Upper lobe of left lung (tissue), 6 donors: Measurements from ENCODE around the gene MAML1. TPM values are rescaled to one million over a fixed set of nuclear protein-coding genes. Genes with fewer than 3 reads are reported as not detected.
A peak's percentile ranks its signal among the peaks of the same experiment; 100 is the strongest.

Source experiments
- ATAC-seq, 2 donors: fragments of 200-7000 bp; cut with Tn5 transposase; one replicate each; pipeline ENCODE4 v1.9.1; 2022; ENCODE audit warnings: mild to moderate bottlenecking in 2 of 2, moderate library complexity in 2 of 2; ENCODE audit not compliant: low FRiP score in 2 of 2
- DNase-seq, 2 donors: peaks; one replicate each; pipeline ENCODE4 v3.0.0-alpha.2; 2019 to 2020
- H3K27ac ChIP-seq, 4 donors: fragments of 200-600 bp; sonication (generic); one replicate each; pipeline ENCODE4 v1.5.1; 2016 to 2019
- H3K27me3 ChIP-seq, 4 donors: fragments of 200-600 bp; sonication (generic); one replicate each; pipeline ENCODE4 v1.5.1; 2017 to 2019
- H3K36me3 ChIP-seq, 4 donors: fragments of 200-600 bp; sonication (generic); one replicate each; pipeline ENCODE4 v1.5.1; 2016 to 2019
- H3K4me1 ChIP-seq, 4 donors: fragments of 200-600 bp; sonication (generic); one replicate each; pipeline ENCODE4 v1.5.1; 2018 to 2019
- H3K4me3 ChIP-seq, 4 donors: fragments of 200-600 bp; sonication (generic); one replicate each; pipeline ENCODE4 v1.5.1; 2017 to 2019; ENCODE audit warnings: mild to moderate bottlenecking in 2 of 4, moderate library complexity in 1 of 4
- H3K9me3 ChIP-seq, 4 donors: fragments of 200-600 bp; sonication (generic); one replicate each; pipeline ENCODE4 v1.5.1; 2018 to 2019
- CTCF ChIP-seq, 6 experiments: fragments of 450-650 bp in 4 of 6; fragments of 200-600 bp in 2 of 6; sonication (generic) in 2 of 6; IDR thresholded peaks; one replicate each; pipeline ENCODE4 v1.5.1; 2016 to 2019; ENCODE audit warnings: antibody characterized with exemption in 6 of 6
- EP300 ChIP-seq, 4 donors: sonication (generic); formaldehyde crosslinking; IDR thresholded peaks; one replicate each; pipeline ENCODE4 v1.5.1; 2017; ENCODE audit warnings: antibody characterized with exemption in 4 of 4, control low read depth in 2 of 4
- POLR2A ChIP-seq, 4 donors: fragments of 450-650 bp; IDR thresholded peaks; one replicate each; pipeline ENCODE4 v1.5.1; 2016 to 2017; ENCODE audit warnings: antibody characterized with exemption in 4 of 4, mild to moderate bottlenecking in 2 of 4
- POLR2AphosphoS5 ChIP-seq, 2 donors: sonication (generic); formaldehyde crosslinking; IDR thresholded peaks; one replicate each; pipeline ENCODE4 v1.5.1; 2017; ENCODE audit warnings: antibody characterized with exemption in 2 of 2
- WGBS, 2 donors: methylation state at CpG; one replicate each; pipeline ENCODE4 v1.1.5; 2017 to 2018; 5-methylcytosine and 5-hydroxymethylcytosine counted together
- total RNA-seq, 6 donors: library from RNA; depleted of rRNA in 4 of 6; stranded (reverse); fragments of >200 nt in 4 of 6; gene quantifications; one replicate each; pipeline versions ENCODE4 v1.1.0 to v1.2.1, GENCODE V29; 2016 to 2021
- donor health status: DM: no; HTN: no; CAD: no; lungs with moderate emphysema.
- donor health status: DM: no; HTN: yes; CAD: no; lungs with severe emphysema.

Gene MAML1
- total RNA-seq, 6 donors from 2014 or later, result 22.5 to 59.7 (median 26.7) TPM

GRCh38 chr5:179753971-179754370 is 21.3 kb downstream of the MAML1 start:
- peak in 1 of 2 donors; percentile 74 for DNase-seq
- 67 to 89% methylated on average over 5 of the region's 5 CpGs for WGBS, 2 donors

GRCh38 chr5:179755022-179755421 is 22.4 kb downstream of the MAML1 start:
- TF ChIP-seq EP300 (IDR thresholded peaks at IDR 0.05) (no peak), POLR2AphosphoS5 (IDR thresholded peaks at IDR 0.05) (no peak), CTCF (IDR thresholded peaks at IDR 0.05) (no peak), POLR2A (IDR thresholded peaks at IDR 0.05) (no peak)
- DNase-seq (no peak), ATAC-seq (no peak)
- H3K36me3 ChIP-seq, result peaks cover 0 to 6% (median 3%) of the 10 kb centered on the region in 4 donors
- H3K9me3 ChIP-seq, result no peaks in the 10 kb centered on the region
- no peak overlapping the region for H3K4me3 ChIP-seq
- 32 to 52% methylated on average over 2 of the region's 2 CpGs for WGBS, 2 donors
- no peaks in the 10 kb centered on the region for H3K27me3 ChIP-seq
- peaks cover 22 to 42% (median 31%) of the 10 kb centered on the region in 4 donors for H3K4me1 ChIP-seq
- no peak overlapping the region for H3K27ac ChIP-seq

More at GRCh38 chr5:179753971-179754370, 21.3 kb downstream of the MAML1 start:
- no peaks in the 10 kb centered on the region for H3K27me3 ChIP-seq
- H3K36me3 ChIP-seq, result peaks cover 0 to 12% (median 5%) of the 10 kb centered on the region in 4 donors
- no peaks in the 10 kb centered on the region for H3K9me3 ChIP-seq
- no peak overlapping the region for H3K4me3 ChIP-seq
- TF ChIP-seq POLR2AphosphoS5 (IDR thresholded peaks at IDR 0.05) (no peak), POLR2A (IDR thresholded peaks at IDR 0.05) (no peak), CTCF (IDR thresholded peaks at IDR 0.05) (no peak), EP300 (IDR thresholded peaks at IDR 0.05) (no peak)
- peak in 1 of 2 donors; percentile 41 for ATAC-seq
- H3K27ac ChIP-seq, result no peak overlapping the region
- H3K4me1 ChIP-seq, result peaks cover 14 to 34% (median 22%) of the 10 kb centered on the region in 4 donors

- ATAC-seq (no peak), DNase-seq (no peak)
- H3K4me3 ChIP-seq, result no peak overlapping the region
- H3K4me1 ChIP-seq, result peaks cover 53 to 72% (median 57%) of the 10 kb centered on the region in 4 donors
- H3K9me3 ChIP-seq, result no peaks in the 10 kb centered on the region
- peak overlapping the region in 2 of 4 donors; percentile 1 to 27 for H3K27ac ChIP-seq
- no peaks in the 10 kb centered on the region for H3K36me3 ChIP-seq
- 55 to 81% methylated on average over 8 of the region's 8 CpGs for whole genome bisulfite sequencing, 2 donors
- TF ChIP-seq CTCF (IDR thresholded peaks at IDR 0.05), result no peak
- TF ChIP-seq POLR2AphosphoS5 (IDR thresholded peaks at IDR 0.05), result no peak
- no peak for TF ChIP-seq EP300 (IDR thresholded peaks at IDR 0.05)
- no peak for TF ChIP-seq POLR2A (IDR thresholded peaks at IDR 0.05)
- no peaks in the 10 kb centered on the region for H3K27me3 ChIP-seq
Measured at GRCh38 chr5:179758955-179759354, 26.3 kb downstream of the MAML1 start.

GRCh38 chr5:179759581-179760551 is 27.2 kb downstream of the MAML1 start:
- H3K27ac ChIP-seq, result peak overlapping the region in 2 of 4 donors; percentile 9 to 27
- H3K4me3 ChIP-seq, result no peak overlapping the region
- TF ChIP-seq POLR2AphosphoS5 (IDR thresholded peaks at IDR 0.05), result no peak
- no peak for TF ChIP-seq CTCF (IDR thresholded peaks at IDR 0.05)
- no peak for TF ChIP-seq POLR2A (IDR thresholded peaks at IDR 0.05)
- no peak for TF ChIP-seq EP300 (IDR thresholded peaks at IDR 0.05)
- 77 to 79% methylated on average over 9 of the region's 9 CpGs for WGBS, 2 donors
- H3K27me3 ChIP-seq, result no peaks in the 10 kb centered on the region
- peaks cover 51 to 72% (median 56%) of the 10 kb centered on the region in 4 donors for H3K4me1 ChIP-seq
- no peaks in the 10 kb centered on the region for H3K9me3 ChIP-seq
- DNase-seq (no peak), ATAC-seq (no peak)
- no peaks in the 10 kb centered on the region for H3K36me3 ChIP-seq
